ENCODE measurements around the gene VSNL1.

GRCh38 chr2:17533546-17533945 is 7.0 kb upstream of the VSNL1 start:
- TF ChIP-seq FOS (IDR thresholded peaks at IDR 0.05; ENCODE audit: borderline replicate concordance, extremely low read depth, insufficient read length) (no peak), BMI1 (IDR thresholded peaks at IDR 0.05; ENCODE audit: borderline replicate concordance) (no peak)

All from GM12878 (cell line).